ENCODE results near the gene NFRKB.

Gene NFRKB

DNA sequence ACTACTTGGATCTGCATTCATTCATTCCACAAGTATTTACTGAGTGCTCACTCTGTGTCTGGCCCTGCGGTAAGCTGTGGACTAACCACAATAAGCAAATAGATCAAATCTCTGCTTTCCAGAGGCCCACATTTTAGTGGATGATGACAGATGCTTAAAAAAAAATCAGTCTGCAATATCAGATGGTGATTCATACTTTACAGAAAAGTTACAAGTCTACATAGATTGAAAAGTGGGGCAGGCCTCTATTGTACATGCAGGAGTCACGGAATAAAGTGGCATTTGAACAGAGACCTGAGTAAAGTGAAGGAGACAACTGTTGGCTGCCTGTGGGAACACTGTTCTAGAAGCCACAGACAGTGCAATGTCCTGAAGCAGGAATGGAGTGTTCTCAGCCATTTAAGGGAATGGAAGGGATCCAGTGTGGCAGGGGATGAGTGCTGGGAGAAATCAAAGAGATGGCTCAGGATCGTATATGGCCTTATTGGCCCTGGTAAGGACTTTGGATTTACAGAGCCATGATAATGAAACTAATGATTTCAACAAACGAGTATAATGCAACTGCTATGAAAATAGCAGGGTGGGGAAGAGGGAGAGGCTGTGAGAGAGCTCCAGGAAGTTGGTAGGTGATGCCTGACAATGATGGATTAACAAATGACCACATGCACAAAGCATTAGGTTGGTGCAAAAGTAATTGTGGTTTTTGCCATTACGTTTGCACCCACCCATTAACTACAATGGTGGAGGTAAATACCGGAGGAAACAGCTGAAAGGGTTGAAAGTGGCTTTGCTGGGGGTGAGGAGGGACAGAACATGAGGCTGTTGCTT is 48.7 kb downstream of the NFRKB start:
- peak; percentile 25 for DNase-seq (ENCODE audit: low read depth, low spot score)
